Karpas-422 (cell line): Measurements from ENCODE around the gene ABCB8. TPM values are rescaled to one million over a fixed set of nuclear protein-coding genes. Genes with fewer than 3 reads are reported as not detected.

Experiments
- DNase-seq: peaks from one replicate; pipeline ENCODE4 v3.0.0-alpha.2; 2015
- H2AFZ ChIP-seq: fragments of 200-600 bp; sonication (generic); 2 replicates; pipeline ENCODE4 v1.6.1; 2014; ENCODE audit warnings: antibody characterized with exemption, low read length, mixed read lengths
- H3K27ac ChIP-seq: fragments of 200-600 bp; sonication (generic); 2 replicates; pipeline ENCODE4 v1.5.1; 2014; ENCODE audit warnings: mild to moderate bottlenecking, low read length, moderate library complexity
- H3K27me3 ChIP-seq: fragments of 200-600 bp; sonication (generic); 2 replicates; pipeline ENCODE4 v1.6.1; 2014; ENCODE audit warnings: low read length, mixed read lengths
- H3K36me3 ChIP-seq: fragments of 200-600 bp; sonication (generic); 2 replicates; pipeline ENCODE4 v1.6.1; 2014; ENCODE audit warnings: low read length, mixed read lengths; ENCODE audit not compliant: insufficient read depth
- H3K4me1 ChIP-seq: fragments of 200-600 bp; sonication (generic); 2 replicates; pipeline ENCODE4 v1.6.1; 2014; ENCODE audit warnings: mild to moderate bottlenecking, low read length, mixed read lengths
- H3K4me2 ChIP-seq: fragments of 200-600 bp; sonication (generic); 2 replicates; pipeline ENCODE4 v1.6.1; 2014; ENCODE audit warnings: low read length, low read depth, mild to moderate bottlenecking; ENCODE audit not compliant: poor library complexity, severe bottlenecking
- H3K4me3 ChIP-seq: fragments of 200-600 bp; sonication (generic); 2 replicates; pipeline ENCODE4 v1.5.1; 2014; ENCODE audit warnings: mild to moderate bottlenecking, antibody characterized with exemption, low read length, mixed read lengths
- H3K79me2 ChIP-seq: fragments of 200-600 bp; sonication (generic); 2 replicates; pipeline ENCODE4 v1.6.1; 2014; ENCODE audit warnings: mild to moderate bottlenecking, low read length, mixed read lengths
- H3K9ac ChIP-seq: fragments of 200-600 bp; sonication (generic); 2 replicates; pipeline ENCODE4 v1.6.0; 2014; ENCODE audit warnings: low read length
- H3K9me2 ChIP-seq: fragments of 200-600 bp; sonication (generic), shearing (Covaris generic); replicated peaks from 2 replicates; pipeline ENCODE4 v1.6.0; 2014; ENCODE audit warnings: mild to moderate bottlenecking, low read length, moderate library complexity; ENCODE audit not compliant: insufficient read depth
- H3K9me3 ChIP-seq: fragments of 300-700, 200-600 bp; sonication (generic); 2 replicates; pipeline ENCODE4 v1.6.1; 2014; ENCODE audit warnings: low read length, mixed read lengths
- H4K20me1 ChIP-seq: fragments of 200-600 bp; sonication (generic); 2 replicates; pipeline ENCODE4 v1.6.1; 2014; ENCODE audit warnings: mild to moderate bottlenecking, antibody characterized with exemption, low read length, low read depth; ENCODE audit not compliant: insufficient read depth
- total RNA-seq: library from RNA; depleted of rRNA; stranded (reverse); fragments of >200 nt; shearing (Covaris generic); gene quantifications from 2 replicates; pipeline ENCODE4 v1.2.3, GENCODE V29; 2014; ENCODE audit warnings: low replicate concordance

The ABCB8 gene
- total RNA-seq, 1 experiment from 2014 or later, result 19.0 TPM

DNA sequence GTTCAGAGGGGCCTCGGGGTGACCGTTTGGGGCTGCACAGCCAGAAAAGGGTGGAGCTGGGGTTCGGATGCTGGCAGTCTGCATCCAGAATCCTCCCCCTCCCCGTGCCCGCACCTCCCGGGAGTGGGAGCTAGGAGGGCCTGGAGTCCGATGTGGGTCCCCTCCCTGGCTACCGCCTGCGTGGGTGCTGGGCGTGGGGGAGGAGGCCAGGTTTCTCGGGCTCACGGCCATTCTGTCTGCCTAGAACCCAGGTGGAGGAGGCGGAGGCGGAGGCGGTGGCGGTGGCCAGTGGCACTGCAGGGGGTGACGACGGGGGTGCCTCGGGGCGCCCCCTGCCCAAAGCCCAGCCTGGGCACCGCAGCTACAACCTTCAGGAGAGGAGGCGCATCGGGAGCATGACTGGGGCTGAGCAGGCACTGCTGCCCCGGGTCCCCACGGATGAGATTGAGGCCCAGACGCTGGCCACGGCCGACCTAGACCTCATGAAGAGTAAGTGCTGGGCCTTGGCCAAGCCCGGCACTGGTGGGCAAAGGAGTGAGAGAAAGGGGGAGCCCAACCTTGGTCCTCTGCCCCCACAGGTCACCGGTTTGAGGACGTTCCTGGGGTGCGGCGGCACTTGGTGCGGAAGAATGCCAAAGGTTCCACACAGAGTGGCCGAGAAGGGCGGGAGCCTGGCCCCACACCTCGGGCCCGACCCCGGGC lies 38.2 kb downstream of the ABCB8 start:
- H2AFZ ChIP-seq, result no peak overlapping the region
- no peaks in the 10 kb centered on the region for H3K9me2 ChIP-seq
- H3K36me3 ChIP-seq, result peaks cover 3% of the 10 kb centered on the region; the same call in 1 of the 2 replicates
- H3K9me3 ChIP-seq, result no peaks in the 10 kb centered on the region
- peaks cover 1% of the 10 kb centered on the region for H3K4me1 ChIP-seq
- H3K27ac ChIP-seq, result no peak overlapping the region
- no peak overlapping the region for H3K4me3 ChIP-seq
- peaks cover 2% of the 10 kb centered on the region; the same call in 1 of the 2 replicates for H4K20me1 ChIP-seq
- H3K79me2 ChIP-seq, result peaks cover 12% of the 10 kb centered on the region
- no peak overlapping the region for H3K9ac ChIP-seq
- H3K27me3 ChIP-seq, result no peaks in the 10 kb centered on the region
- DNase-seq, result no peak
- H3K4me2 ChIP-seq, result no peak overlapping the region

DNA sequence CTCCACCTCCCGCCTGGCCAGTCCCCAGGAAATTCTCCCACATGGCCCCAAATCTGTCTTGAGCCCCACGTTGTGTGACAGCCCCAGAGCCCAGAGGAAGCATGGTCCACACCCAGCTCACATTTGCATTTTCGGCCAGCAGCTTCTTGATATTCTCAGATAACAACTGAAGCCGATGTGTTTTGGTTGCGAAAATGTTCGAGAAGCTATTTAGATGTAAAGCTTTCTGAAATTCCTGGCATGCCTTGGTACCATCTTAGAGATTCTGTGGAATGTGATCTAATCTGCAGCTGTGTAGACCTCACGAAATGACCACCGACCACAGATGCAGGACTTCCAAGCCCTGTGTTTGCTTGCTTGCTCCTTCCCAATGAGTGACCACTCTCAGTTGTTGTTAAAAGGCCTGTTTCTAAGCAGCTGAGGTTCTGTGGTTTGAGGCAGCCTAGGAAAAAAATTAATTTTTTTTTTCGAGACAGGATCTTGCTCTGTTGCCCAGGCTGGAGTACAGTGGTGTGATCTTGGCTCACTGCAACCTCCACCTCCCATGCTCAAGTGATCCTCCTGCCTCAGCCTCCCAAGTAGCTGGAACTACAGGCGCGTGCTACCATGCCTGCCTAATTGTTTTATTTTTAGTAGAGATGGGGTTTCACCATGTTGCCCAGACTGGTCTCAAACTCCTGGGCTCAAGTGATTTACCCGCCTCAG lies 40.0 kb downstream of the ABCB8 start:
- DNase-seq, result no peak
- H4K20me1 ChIP-seq, result no peaks in the 10 kb centered on the region; the same call in 1 of the 2 replicates
- no peaks in the 10 kb centered on the region for H3K4me1 ChIP-seq
- H3K36me3 ChIP-seq, result peaks cover 3% of the 10 kb centered on the region; the same call in 1 of the 2 replicates
- H2AFZ ChIP-seq, result no peak overlapping the region
- no peak overlapping the region for H3K4me2 ChIP-seq
- no peaks in the 10 kb centered on the region for H3K79me2 ChIP-seq
- no peak overlapping the region for H3K27ac ChIP-seq
- H3K9me2 ChIP-seq, result no peaks in the 10 kb centered on the region
- no peak overlapping the region for H3K4me3 ChIP-seq
- no peaks in the 10 kb centered on the region for H3K9me3 ChIP-seq
- H3K27me3 ChIP-seq, result no peaks in the 10 kb centered on the region
- H3K9ac ChIP-seq, result no peak overlapping the region

DNA sequence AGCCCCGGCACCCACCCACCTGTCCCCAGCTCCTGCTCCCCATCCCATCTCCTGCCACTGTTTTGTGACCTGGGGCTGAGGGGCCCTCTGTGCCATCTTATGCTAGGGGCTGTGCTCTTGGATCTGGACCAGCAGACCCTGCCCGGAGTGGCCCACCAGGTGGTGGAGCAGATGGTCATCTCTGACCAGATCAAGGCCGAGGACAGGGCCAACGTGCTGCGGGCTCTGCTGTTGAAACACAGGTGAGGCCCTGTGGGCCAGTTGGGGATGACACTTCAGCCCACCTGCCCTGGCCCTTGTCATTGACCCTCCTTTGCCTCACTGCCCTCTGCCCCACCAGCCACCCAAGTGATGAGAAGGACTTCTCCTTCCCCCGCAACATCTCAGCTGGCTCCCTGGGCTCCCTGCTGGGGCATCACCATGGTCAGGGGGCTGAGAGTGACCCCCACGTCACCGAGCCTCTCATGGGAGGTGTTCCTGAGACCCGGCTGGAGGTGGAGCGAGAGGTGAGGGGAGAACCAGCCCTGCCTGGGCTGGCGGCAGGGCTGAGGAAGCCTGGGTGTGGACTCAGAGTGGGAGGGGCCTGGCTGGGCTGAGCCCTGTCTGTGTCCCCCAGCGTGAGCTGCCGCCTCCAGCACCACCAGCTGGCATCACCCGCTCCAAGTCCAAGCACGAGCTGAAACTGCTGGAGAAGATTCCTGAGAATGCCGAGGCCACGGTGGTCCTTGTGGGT lies 41.8 kb downstream of the ABCB8 start:
- peaks cover 3% of the 10 kb centered on the region; the same call in 1 of the 2 replicates for H3K36me3 ChIP-seq
- H3K9ac ChIP-seq, result no peak overlapping the region

DNA sequence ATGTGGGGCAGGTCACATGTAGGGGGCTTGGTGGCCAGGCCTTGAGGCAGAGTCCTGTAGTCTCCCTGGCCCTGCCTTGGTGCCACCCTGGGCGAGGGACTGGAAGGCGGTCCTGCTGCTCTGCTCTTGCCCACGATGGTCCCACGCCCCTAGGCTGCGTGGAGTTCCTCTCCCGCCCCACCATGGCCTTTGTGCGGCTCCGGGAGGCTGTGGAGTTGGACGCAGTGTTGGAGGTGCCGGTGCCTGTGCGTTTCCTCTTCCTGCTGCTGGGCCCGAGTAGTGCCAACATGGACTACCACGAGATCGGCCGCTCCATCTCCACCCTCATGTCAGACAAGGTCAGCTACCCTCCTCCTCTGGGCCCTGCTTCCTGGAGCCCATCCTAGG lies 42.3 kb downstream of the ABCB8 start:
- no peak for DNase-seq
- H3K27ac ChIP-seq, result no peak overlapping the region
- H3K9me3 ChIP-seq, result no peaks in the 10 kb centered on the region
- H3K36me3 ChIP-seq, result peaks cover 3% of the 10 kb centered on the region; the same call in 1 of the 2 replicates
- H3K4me2 ChIP-seq, result no peak overlapping the region
- H2AFZ ChIP-seq, result no peak overlapping the region
- H3K9ac ChIP-seq, result no peak overlapping the region
- H3K4me1 ChIP-seq, result no peaks in the 10 kb centered on the region
- no peak overlapping the region for H3K4me3 ChIP-seq
- H3K79me2 ChIP-seq, result no peaks in the 10 kb centered on the region
- no peaks in the 10 kb centered on the region; the same call in 1 of the 2 replicates for H4K20me1 ChIP-seq
- no peaks in the 10 kb centered on the region for H3K27me3 ChIP-seq
- H3K9me2 ChIP-seq, result no peaks in the 10 kb centered on the region

More for the DNA sequence above, 41.8 kb downstream of the ABCB8 start:
- H3K4me3 ChIP-seq, result no peak overlapping the region
- no peak overlapping the region for H3K27ac ChIP-seq
- no peak overlapping the region for H2AFZ ChIP-seq
- H3K4me1 ChIP-seq, result no peaks in the 10 kb centered on the region
- no peaks in the 10 kb centered on the region for H3K27me3 ChIP-seq
- no peaks in the 10 kb centered on the region for H3K79me2 ChIP-seq
- H3K9me2 ChIP-seq, result no peaks in the 10 kb centered on the region
- no peak for DNase-seq
- H4K20me1 ChIP-seq, result no peaks in the 10 kb centered on the region; the same call in 1 of the 2 replicates
- no peaks in the 10 kb centered on the region for H3K9me3 ChIP-seq
- no peak overlapping the region for H3K4me2 ChIP-seq

- H3K9me3 ChIP-seq, result no peaks in the 10 kb centered on the region
- no peak overlapping the region for H3K4me3 ChIP-seq
- H3K4me1 ChIP-seq, result no peaks in the 10 kb centered on the region
- no peak overlapping the region for H2AFZ ChIP-seq
- peaks cover 3% of the 10 kb centered on the region; the same call in 1 of the 2 replicates for H3K36me3 ChIP-seq
- no peaks in the 10 kb centered on the region for H3K27me3 ChIP-seq
- no peak for DNase-seq
- no peak overlapping the region for H3K9ac ChIP-seq
- no peak overlapping the region for H3K4me2 ChIP-seq
- H3K79me2 ChIP-seq, result no peaks in the 10 kb centered on the region
- no peaks in the 10 kb centered on the region for H3K9me2 ChIP-seq
- H3K27ac ChIP-seq, result no peak overlapping the region
- H4K20me1 ChIP-seq, result no peaks in the 10 kb centered on the region; the same call in 1 of the 2 replicates
Observed at GRCh38 chr7:151071032-151071866, 43.0 kb downstream of the ABCB8 start.

- H3K9me2 ChIP-seq, result no peaks in the 10 kb centered on the region
- H3K36me3 ChIP-seq, result peaks cover 2% of the 10 kb centered on the region
- peaks cover 5% of the 10 kb centered on the region for H3K4me1 ChIP-seq
- H3K27ac ChIP-seq, result no peak overlapping the region
- no peak overlapping the region for H3K4me3 ChIP-seq
- H3K4me2 ChIP-seq, result no peak overlapping the region
- no peaks in the 10 kb centered on the region; the same call in 1 of the 2 replicates for H4K20me1 ChIP-seq
- H3K79me2 ChIP-seq, result peaks cover 6% of the 10 kb centered on the region
- no peaks in the 10 kb centered on the region for H3K27me3 ChIP-seq
- no peak overlapping the region for H2AFZ ChIP-seq
- H3K9ac ChIP-seq, result no peak overlapping the region
- DNase-seq, result no peak
- no peaks in the 10 kb centered on the region for H3K9me3 ChIP-seq
Observed at GRCh38 chr7:151073990-151074389, 45.7 kb downstream of the ABCB8 start.

DNA sequence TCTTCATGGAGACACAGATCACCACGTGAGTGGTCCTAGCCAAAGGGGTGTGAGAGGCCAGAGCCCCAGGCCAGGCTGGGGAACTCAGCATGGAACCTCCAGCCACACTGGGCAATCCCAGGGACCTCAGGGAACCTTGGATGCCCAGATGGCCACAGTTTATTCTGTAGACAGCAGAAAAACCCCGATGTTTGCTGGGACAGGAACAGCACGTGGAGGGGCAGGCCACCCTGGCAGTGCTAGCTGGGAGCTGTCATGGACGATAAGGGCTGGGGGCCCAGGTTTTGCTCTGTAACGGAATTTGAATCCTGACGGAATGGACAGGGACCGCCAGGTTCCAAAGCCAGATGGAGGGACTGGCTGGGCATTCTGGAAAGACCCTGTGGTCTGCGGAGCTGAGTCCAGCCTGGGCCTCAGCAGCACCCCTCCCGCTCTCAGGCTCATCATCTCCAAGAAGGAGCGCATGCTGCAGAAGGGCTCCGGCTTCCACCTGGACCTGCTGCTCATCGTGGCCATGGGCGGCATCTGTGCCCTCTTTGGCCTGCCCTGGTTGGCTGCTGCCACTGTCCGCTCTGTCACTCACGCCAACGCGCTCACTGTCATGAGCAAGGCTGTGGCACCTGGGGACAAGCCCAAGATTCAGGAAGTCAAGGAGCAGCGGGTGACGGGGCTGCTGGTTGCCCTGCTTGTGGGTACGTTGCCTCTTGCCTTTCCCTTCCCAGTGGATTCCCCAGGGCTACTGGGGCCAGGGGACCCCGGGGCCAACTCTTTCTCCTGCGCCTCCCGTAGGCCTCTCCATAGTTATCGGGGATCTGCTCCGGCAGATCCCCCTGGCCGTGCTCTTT lies 46.8 kb downstream of the ABCB8 start:
- peaks cover 17% of the 10 kb centered on the region for H3K79me2 ChIP-seq
- H3K4me1 ChIP-seq, result peaks cover 13% of the 10 kb centered on the region
- H3K9me2 ChIP-seq, result no peaks in the 10 kb centered on the region
- no peak overlapping the region for H3K4me3 ChIP-seq
- no peaks in the 10 kb centered on the region for H3K9me3 ChIP-seq
- H3K36me3 ChIP-seq, result peaks cover 2% of the 10 kb centered on the region
- H4K20me1 ChIP-seq, result peaks cover 4% of the 10 kb centered on the region; the same call in 1 of the 2 replicates
- no peaks in the 10 kb centered on the region for H3K27me3 ChIP-seq
- no peak overlapping the region for H2AFZ ChIP-seq
- no peak overlapping the region for H3K4me2 ChIP-seq
- H3K27ac ChIP-seq, result no peak overlapping the region
- no peak for DNase-seq
- no peak overlapping the region for H3K9ac ChIP-seq
